ENCODE measurements around the gene NPTN.

The NPTN gene

DNA sequence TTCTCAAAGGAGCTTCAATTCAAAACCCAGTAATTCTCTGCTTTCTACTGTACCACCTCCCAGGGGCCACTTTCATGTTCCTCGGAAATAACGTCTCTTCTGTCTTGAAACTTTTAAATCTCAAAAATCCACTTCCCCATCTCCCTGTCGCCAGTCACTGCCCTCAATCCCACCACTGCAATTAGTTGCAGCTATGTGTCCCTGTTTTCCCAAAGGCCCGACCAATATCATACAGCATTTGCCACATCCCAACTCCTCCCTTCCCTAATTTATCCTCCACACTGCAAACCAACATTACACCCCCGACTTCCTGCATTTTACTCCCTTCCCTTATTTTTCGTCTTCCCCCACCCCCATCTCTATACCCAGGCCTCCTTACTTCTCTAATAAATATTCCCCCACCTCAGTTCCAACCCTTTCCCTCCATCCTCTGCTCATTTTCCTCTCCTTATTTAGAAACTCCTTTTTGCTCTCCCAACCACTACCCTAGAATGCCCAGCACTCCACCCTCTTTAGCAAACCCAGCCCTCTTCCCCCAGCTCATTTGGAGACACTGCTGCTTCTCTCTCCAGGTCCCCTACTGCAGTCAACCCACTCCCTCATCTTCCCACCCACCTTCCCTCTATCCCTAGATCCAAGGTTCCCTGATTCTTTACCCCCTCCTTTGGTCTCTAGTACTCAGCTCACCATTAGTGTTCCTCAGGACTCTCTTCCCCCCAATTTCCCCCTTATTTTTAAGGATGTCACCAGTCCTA lies 1.1 kb downstream of the NPTN start:
- peak; percentile 49 for DNase-seq (ENCODE audit: low read depth)

DNA sequence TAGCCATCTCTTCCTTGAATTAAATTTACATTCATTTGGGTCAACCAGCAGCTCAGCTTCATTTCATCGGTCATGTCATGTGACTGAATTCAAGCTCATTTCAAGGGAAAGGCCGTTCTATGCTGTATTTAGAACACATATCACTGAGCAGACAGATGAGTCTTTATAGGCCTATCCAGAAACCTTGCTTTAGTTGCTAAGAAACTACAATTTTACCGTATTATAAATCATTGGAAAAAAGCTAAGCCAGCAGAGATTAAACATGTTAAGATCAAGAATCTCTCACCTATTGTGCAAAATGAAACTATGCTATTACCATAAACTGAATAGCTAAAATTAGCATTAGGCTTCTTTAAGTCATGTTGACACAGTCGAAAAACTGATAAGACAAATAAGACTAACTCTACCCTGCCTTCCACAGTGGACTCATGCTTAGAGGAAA lies 2.2 kb downstream of the NPTN start:
- DNase-seq (ENCODE audit: low read depth): no peak

DNA sequence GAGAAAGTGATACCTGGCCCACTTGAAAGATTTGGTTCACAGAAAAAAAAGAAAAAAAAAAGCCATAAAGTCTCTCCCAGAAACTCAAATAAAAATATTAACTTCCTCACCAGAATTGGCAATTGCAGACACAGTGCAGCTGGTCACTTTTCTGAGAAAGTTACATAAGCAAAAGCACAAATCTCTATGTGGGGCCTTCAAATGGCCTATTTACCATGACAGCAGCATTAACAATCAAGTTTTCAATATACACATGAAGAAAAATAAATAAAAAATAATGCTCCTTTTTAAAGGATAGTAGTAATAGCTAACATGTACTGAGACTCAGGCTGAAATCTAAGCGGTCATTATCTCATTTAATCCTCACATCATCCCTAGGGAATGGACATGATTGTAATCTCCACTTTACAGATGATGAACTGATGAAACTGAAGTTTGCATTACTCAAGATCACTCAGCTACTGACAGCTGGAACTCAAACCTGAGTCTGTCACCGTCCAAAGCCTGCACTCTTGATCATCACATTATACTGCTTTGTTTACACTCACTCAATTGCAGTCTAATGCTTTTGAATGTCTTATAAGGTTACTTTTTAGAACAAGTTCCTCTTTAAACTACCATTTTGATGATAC lies 3.3 kb downstream of the NPTN start:
- no peak for DNase-seq (ENCODE audit: low read depth)

DNA sequence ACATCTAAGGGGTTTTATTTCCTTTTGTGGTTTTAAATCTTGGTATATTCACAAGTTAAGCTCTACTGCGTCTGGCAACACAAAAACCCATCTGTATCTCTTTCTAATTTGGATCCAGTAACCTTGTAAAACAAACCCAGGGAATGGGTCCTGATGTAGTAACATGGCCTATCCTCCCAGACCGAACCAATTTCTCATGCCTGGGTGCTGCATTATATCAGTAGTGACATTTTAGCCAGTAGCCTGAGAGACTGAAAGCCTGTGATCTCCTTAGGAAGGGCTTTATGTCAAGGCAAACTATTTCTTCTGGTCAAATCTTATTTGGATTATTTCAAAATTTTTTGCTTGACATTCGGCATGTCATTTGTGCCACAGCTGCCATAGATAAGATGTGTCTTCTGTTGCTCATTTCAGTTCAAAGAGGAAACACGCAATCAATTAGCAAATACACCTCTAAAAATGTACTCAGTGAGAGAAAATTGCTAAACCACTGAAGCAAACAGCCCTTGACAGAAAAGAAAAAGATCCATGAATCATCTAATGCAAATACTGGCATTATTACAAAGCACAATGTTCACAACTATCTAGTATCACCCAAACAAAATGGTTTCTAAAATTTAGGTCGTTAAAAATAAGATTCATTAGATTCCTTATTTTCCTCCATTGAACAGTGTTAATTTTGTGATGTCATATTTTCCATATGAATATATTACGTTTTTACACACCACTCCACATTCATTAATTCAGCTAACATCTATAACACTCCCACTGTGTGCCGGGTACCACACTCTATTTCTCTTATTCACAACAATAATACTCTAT lies 4.0 kb downstream of the NPTN start:
- no peak for DNase-seq (ENCODE audit: low read depth)

DNA sequence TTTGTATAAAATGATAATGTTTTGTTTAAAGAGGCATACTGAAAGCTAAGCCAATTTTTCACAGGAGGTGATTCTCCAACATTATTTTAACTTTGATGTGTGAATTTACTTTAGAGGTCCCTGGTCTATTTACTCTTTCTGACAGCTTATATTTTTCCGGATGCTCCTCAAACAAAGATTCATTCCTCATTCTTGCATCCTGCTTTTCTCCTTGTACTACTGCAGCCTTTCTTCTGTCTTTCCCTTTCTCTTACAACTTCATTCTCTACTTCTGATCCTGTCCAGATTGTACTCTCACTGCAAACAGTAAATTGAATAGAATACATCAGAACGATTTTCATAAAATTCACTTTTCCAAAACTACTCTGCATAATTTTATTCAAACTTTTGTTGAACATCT lies 5.1 kb downstream of the NPTN start:
- DNase-seq (ENCODE audit: low read depth): no peak

DNA sequence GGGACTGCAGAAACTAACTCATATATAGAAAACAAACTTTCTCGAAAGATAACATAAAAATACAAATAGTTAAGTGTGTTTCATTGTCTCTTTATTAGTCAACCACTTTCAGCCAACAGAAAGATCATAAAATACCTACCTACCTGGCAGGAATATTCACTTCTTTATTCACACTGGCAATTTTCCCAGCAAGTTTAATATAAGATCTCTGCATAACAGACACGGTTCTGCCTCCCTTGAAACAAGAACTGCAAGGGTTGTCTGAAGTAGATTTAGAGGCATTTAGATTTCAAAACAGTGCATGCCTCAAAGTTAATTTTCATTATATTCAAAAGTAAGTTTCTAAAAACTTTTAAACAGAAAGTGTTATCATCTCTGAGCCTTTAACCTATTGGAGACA lies 7.1 kb downstream of the NPTN start:
- DNase-seq (ENCODE audit: low read depth): no peak

DNA sequence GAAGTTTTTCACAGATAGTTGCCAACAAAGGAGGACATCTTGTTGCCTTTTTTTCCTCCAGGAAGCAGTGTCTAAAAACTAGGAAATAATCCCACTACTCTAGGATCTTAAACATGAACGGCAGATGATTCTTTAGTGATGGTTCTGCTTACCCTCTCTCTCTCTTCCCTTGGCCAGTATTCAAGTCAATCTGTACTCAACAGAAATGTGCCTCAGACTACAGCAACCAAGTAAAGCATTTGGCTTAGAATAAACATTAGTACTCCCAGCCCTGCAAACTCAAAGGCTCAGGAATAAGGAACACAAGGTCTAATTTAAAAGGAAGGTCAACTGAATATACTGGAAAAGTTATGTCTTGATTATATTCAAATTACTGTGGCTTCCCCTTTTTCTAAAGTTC lies 8.7 kb downstream of the NPTN start:
- no peak for DNase-seq (ENCODE audit: low read depth)

DNA sequence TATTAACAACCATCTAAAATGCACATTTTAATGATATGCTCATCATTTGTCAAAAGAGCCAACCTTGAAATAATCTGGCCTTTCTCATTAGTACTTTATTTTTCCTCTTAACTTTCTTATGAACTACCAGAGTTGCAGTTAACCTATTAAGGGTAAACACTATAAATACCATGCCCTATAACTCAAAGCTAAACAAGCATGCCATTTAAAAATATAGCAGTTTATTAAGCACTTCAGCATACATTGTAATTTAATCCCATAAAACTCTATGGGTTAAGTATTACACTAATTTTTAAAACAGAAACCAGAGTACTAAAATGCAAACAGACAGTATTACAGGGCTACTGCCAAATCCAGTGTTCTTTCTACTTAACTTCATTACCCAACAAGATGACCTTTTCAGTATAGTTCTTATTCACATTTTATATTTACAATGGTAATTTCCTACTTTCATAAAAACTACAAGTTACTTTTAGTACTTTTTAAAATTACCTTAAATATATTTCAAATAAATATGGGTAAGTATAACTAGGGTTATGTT lies 11.8 kb downstream of the NPTN start:
- DNase-seq (ENCODE audit: low read depth): peak; percentile 44

DNA sequence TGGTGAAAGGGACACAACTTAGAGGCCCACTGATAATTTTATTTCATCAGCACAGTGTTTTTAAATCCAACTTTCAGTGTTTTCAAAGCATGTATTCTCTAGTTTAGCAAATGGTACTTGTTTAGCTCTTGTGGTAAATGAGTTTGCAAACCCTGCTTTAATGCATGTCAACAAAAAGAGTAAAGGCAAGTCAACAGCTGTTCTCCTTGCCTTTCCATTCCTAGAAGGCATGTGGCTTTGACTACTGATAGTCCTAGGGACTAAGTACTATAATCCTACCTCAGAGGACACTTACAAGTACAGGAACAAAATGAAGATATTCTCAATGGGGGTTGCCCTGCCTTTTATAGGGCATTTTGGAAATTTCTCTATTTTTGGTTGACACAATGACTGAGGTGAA lies 13.1 kb downstream of the NPTN start:
- DNase-seq (ENCODE audit: low read depth): no peak

DNA sequence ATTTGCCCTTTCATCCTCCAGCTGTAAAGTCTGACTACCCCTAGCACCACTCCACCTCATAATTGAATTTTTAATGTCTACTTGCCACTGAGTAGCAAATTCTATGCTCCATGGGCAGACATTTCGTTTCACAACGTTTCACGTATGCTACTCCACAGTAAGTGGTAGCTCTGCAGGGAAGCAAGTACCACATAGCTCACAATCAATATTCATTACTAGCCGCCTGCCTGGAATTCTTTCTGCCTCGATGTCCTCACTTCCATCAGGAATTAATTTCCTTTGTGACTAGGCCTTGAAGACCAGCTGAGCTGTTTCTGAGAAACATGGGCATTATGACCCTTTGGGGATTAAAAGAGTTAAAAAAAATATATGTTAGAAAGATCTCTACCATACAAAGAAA lies 15.3 kb downstream of the NPTN start:
- DNase-seq (ENCODE audit: low read depth): no peak

DNA sequence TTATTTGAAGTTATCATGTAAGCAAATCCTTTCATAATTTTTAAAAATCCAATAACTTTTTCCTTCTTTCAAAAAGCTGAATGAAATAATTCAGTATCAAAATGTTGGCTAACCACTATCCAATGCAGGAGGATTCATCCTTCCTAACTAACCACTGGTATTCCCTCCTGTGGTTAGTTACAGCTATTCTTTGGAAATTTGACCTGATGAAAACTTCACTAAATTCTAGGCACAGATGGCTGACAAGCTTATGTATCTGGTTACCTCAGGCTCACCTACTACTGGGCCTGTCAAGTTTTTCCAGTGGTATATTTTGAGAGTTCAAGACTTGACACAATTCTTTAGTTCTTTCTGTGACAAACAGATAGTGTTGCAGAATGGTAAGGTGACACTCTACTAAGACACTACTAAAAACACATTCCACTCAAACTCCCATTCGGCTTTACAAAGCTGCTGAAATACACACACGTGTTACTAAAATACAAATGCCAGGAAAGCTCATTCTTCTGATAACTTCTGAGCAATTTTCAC lies 15.8 kb downstream of the NPTN start:
- DNase-seq (ENCODE audit: low read depth): no peak

DNA sequence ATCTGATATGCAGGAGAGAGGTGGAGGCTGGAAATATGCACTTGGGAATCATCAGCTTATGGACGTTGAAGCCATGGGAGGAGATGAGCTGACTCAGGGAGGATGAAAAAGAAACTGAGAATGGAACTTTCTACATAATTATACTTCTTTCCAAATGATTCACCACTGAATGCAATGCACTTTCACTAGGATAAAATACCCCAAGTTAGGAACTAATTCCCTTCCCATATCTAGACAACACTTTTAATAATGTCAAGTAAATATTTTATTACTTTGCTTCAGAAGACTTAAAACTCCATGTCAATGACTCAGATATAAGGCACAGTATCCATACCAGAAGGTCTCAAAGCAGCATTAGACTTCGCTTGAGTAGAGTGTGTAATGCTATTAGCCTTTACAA lies 24.2 kb downstream of the NPTN start:
- DNase-seq (ENCODE audit: low read depth): peak; percentile 16

DNA sequence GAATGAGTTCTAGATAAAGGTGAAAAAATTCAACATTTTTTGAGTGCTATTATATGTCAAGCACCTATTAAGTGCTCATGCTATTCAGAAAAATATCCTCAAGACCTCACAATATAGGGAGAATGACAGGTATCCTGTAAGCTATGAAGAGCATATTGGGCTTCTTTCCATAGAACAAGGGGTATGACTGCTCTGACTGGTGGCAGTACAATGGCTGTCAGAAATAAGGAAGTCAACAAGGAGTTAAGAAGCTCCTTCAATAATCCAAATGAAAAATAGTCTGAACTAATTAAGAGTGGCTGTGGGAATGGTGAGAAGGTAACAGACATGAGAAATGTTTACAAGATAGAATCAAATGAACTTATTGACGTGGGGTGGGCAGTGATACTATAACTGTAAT lies 24.7 kb downstream of the NPTN start:
- DNase-seq (ENCODE audit: low read depth): no peak

DNA sequence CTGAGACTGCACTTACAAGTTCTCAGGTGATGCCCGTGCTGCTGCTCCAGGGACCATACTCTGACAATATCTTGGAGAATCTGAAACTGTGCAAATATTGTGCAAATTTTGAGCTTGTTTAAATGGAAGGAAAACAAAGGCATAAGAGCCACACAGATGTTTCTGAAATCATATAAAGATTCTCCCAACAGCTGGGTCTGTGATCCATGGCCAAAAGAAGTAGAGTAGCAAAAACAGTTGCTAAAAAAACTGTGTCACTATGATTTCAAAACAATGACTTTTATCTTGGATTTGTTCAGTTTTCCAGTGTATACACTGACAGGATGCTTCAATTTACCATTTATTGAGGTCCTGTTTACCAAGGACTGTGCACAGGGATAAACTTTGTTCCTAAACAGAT lies 25.3 kb downstream of the NPTN start:
- DNase-seq (ENCODE audit: low read depth): no peak

DNA sequence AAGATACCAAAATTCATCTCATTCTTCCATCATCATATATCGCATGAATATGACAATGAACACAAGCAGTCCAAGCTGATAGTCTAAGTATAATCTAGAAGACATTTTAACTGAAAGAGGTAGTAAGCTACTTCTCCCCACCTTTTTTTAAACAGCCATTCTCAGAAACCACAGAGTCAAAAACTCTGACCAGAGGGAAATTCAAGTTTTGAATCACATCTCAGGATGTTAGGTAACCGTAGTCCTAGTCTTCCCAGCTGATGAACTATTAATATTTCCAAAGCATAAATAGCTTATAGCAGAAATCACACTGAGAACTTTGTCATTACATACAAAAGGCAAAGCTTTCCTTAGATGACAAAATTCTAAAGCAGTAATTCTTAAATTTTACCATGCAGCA lies 25.8 kb downstream of the NPTN start:
- DNase-seq (ENCODE audit: low read depth): no peak

DNA sequence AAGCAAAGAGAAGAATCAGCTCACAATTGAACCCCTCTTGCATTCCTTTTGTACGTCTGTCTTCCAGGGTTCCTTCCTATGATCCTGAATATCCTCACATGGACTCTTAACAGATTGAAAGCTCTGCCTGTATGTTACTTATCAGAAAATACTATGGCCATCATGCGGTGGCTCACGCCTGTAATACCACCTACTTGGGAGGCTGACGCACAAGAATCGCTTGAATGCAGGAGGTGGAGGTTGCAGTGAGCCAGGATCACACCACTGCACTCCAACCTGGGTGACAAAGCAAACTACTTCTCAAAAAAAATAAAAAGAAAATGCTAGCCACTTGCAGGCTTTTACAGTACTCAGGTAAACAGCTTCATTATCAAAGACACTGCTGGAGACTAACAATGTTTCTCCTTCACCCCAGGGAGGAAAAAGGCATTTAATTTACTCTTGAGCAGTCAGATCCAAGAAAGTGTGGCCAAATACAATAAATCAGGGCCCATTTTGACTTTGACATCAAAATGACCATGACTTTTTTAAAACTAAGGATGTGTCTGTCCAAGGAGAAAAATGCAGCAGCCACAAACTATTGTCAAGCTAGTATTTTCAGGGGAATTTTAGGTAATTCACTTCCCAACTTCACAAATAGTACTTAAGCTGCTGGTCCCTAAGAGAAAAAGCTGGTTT lies 27.3 kb downstream of the NPTN start:
- no peak for DNase-seq (ENCODE audit: low read depth)

DNA sequence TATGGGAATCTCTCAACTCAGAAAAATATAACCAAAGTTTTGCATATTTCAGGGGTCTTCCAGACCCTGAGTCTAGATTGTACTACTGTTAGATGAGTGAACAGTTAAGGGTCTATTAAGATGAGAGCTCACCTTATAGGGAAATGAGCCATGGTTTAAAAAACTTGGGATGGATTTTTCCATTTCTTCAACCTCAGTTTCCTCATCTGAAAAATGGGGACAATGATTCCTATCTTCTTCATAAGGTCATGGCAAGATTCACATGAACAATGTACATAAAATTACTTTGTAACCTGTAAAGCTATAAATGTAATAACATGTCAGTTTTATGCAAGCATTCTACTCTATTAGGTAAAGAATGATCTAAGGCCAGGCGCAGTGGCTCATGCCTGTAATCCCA lies 28.7 kb downstream of the NPTN start:
- no peak for DNase-seq (ENCODE audit: low read depth)

DNA sequence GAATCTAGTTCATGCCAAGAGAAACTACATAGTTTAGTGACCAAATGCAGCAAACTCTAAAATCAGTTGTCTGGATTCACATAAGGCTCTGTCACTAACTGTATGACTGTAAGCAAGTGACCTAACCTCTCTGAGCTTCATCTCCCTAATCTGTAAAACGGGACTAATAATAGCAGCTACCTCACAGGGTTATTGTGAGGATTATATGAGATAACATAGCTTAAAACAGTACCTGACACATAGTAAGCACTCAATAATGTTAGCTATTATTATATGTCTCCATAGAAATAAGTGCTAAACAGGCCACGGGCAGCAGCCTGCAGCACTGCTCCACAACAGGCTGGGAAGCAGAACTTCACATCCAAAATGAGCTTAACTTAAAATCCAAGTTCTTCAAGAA lies 30.2 kb downstream of the NPTN start:
- DNase-seq (ENCODE audit: low read depth): no peak

DNA sequence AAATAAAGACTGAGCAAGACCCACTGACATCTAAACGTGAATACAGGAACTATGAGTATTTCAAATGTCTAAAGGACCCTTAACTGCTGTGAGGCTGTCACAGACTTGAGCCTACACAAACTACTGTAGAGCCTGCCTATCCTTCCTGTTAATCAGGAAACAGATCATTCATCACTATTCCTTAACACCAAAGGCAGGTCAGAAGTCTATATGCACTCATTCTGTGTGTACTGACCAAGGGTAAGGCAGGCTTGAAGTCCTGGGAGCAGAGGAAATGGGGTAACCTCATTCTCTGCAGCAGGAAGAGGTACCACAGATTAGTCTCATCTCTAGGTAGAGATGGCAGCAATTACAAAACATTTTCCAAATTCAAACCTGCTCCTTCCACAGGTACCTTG lies 30.7 kb downstream of the NPTN start:
- DNase-seq (ENCODE audit: low read depth): no peak

DNA sequence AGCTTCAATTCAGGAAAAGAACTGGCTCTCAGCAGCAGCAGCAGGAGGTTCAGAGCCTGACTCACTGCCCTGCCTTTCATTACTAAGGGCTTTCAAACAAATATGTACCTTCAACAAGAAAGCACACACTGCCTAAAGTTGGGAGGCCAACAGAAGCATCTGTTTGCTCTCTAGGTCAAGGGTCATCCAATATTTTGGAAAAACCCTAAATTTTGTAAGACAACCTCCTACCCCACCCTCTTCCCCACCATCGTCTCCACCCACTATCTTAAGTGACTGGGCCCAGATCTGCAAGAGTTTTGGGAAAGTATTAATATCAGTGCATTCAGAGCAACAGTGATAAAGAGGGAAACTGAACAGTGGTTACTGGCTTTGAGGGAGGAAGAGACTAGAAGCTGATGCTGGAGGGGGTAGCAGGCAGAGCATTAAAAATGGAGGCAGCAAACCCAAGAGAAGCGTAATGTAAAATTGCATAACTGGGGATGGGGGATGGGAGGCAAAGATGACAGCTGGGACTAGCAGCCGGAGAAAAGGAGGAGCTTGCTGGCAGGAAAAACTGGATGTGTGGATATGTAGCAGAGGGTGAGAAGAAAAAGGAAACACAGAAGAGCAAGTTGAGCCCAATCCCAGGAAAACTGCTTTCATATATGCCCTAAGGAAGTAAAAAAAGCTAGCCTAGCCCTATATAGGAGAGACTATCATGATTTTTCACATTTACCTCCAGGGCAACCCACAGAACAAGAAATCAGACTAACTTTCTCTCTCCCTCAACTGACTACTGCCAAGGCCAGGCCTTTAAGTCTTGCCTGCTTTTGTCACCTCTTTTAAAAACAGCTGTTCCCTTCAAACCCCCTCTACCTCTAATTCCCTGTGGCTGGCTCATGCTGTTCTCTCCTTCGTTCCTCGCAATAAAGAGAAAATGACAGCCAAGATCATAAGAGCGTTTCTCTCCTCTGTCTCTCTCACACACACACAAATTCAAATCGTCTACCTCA lies 31.4 kb downstream of the NPTN start:
- DNase-seq (ENCODE audit: low read depth): peak; percentile 29

Data from fibroblast of gingiva (primary cell).